GM21576 (cell line): ENCODE results near the gene ANKRD17.
A peak's percentile ranks its signal among the peaks of the same experiment; 100 is the strongest.
"Not testable (repeated sequence)": the region's sequence is repeated elsewhere in the genome, so short reads cannot be mapped to it uniquely, and the experiment has no call there.

Source experiments
- ATAC-seq: cut with Tn5 transposase; IDR thresholded peaks from one replicate; pipeline ENCODE4 v1.9.1; 2021; ENCODE audit warnings: mild to moderate bottlenecking, moderate library complexity; ENCODE audit not compliant: unreplicated experiment

Gene ANKRD17

GRCh38 chr4:73208376-73208775, 50.2 kb downstream of the ANKRD17 start:
- no peak for ATAC-seq

GRCh38 chr4:73206236-73206635, 52.4 kb downstream of the ANKRD17 start:
- ATAC-seq: no peak

GRCh38 chr4:73205482-73205881, 53.1 kb downstream of the ANKRD17 start:
- no peak for ATAC-seq

- ATAC-seq: not testable (repeated sequence)
These were observed 54.6 kb downstream of the ANKRD17 start for GRCh38 chr4:73203976-73204375.

GRCh38 chr4:73197220-73197619, 61.4 kb downstream of the ANKRD17 start:
- ATAC-seq: no peak

GRCh38 chr4:73194064-73194463, 64.5 kb downstream of the ANKRD17 start:
- ATAC-seq: no peak

- peak; percentile 15 for ATAC-seq
These were observed 64.9 kb downstream of the ANKRD17 start for GRCh38 chr4:73193659-73194058.

- ATAC-seq: peak; percentile 84
These were observed 65.4 kb downstream of the ANKRD17 start for GRCh38 chr4:73193155-73193554.

- no peak for ATAC-seq
These were observed 69.3 kb downstream of the ANKRD17 start for GRCh38 chr4:73189274-73189810.

- no peak for ATAC-seq
These were observed 71.3 kb downstream of the ANKRD17 start for GRCh38 chr4:73187325-73187724.

- ATAC-seq: no peak
These were observed 72.7 kb downstream of the ANKRD17 start for GRCh38 chr4:73185903-73186302.

- ATAC-seq: no peak
These were observed 77.4 kb downstream of the ANKRD17 start for GRCh38 chr4:73181231-73181630.

- no peak for ATAC-seq
These were observed 80.2 kb downstream of the ANKRD17 start for GRCh38 chr4:73178389-73178788.

GRCh38 chr4:73172161-73172560, 86.4 kb downstream of the ANKRD17 start:
- ATAC-seq: no peak

- no peak for ATAC-seq
These were observed 87.9 kb downstream of the ANKRD17 start for GRCh38 chr4:73170518-73171198.

- ATAC-seq: no peak
These were observed 92.4 kb downstream of the ANKRD17 start for GRCh38 chr4:73166212-73166611.

- ATAC-seq: no peak
These were observed 96.9 kb downstream of the ANKRD17 start for GRCh38 chr4:73161527-73162185.

- no peak for ATAC-seq
These were observed 102.2 kb downstream of the ANKRD17 start for GRCh38 chr4:73156394-73156793.

- ATAC-seq: no peak
These were observed 105.7 kb downstream of the ANKRD17 start for GRCh38 chr4:73152893-73153292.

GRCh38 chr4:73142995-73143547, 115.5 kb downstream of the ANKRD17 start:
- no peak for ATAC-seq

- ATAC-seq: no peak
These were observed 118.6 kb downstream of the ANKRD17 start for GRCh38 chr4:73139991-73140390.

GRCh38 chr4:73139245-73139644, 119.4 kb downstream of the ANKRD17 start:
- no peak for ATAC-seq
